Small intestine (tissue), 4 donors: ENCODE measurements around the gene OR1C1. TPM values are rescaled to one million over a fixed set of nuclear protein-coding genes. Genes with fewer than 3 reads are reported as not detected.

Experiments used
- polyA plus RNA-seq, 4 donors: library from polyadenylated mRNA; stranded (reverse) in 3 of 4; unstranded in 1 of 4; fragments of 200-250 nt in 3 of 4; fragments of 120-200 nt in 1 of 4; gene quantifications; one replicate each; pipeline versions ENCODE4 v1.2.1 to v1.2.3, GENCODE V29; 2013
- donor health status: healthy with polysubstance abuse.
- donor health status: Bipolar disorder and iron deficiency.
- donor health status: healthy.

Gene OR1C1
- polyA plus RNA-seq, 4 donors: not detected

Other genes starting within 250 kb of the OR1C1 start
- under 1 TPM in 2 of 4 donors, not detected in 2; 0.01 to 0.07 TPM for gene OR2C3, start 224.1 kb downstream of the OR1C1 start, polyA plus RNA-seq
- under 1 TPM in 3 of 4 donors, not detected in 1; 0.07 to 0.81 (median 0.18) TPM for gene GCSAML, start 211.4 kb downstream of the OR1C1 start, polyA plus RNA-seq
- not detected for gene OR2G2, start 172.2 kb downstream of the OR1C1 start, polyA plus RNA-seq
- not detected for gene OR2G3, start 155.0 kb downstream of the OR1C1 start, polyA plus RNA-seq
- gene OR13G1, start 80.8 kb downstream of the OR1C1 start, polyA plus RNA-seq: not detected
- gene OR6F1, start 43.9 kb downstream of the OR1C1 start, polyA plus RNA-seq: not detected
- not detected for gene OR14K1, start 21.9 kb downstream of the OR1C1 start, polyA plus RNA-seq
- gene OR14A2, start 12.4 kb downstream of the OR1C1 start, polyA plus RNA-seq: not detected
- not detected for gene OR14A16, start 63.6 kb upstream of the OR1C1 start, polyA plus RNA-seq
- gene OR11L1, start 81.3 kb upstream of the OR1C1 start, polyA plus RNA-seq: not detected
- gene TRIM58, start 96.6 kb upstream of the OR1C1 start, polyA plus RNA-seq: 1 to 10 TPM in 1 of 4 donors, under 1 TPM in 1, not detected in 2; 0.37 to 1.0 TPM
- under 1 TPM in 2 of 4 donors, not detected in 2; 0.09 to 0.76 TPM for gene OR2W3, start 135.0 kb upstream of the OR1C1 start, polyA plus RNA-seq
- gene OR2T8, start 159.7 kb upstream of the OR1C1 start, polyA plus RNA-seq: under 1 TPM in 1 of 4 donors, not detected in 3; 0.06 TPM
- gene OR2AJ1, start 164.3 kb upstream of the OR1C1 start, polyA plus RNA-seq: not detected
- gene OR2L8, start 188.3 kb upstream of the OR1C1 start, polyA plus RNA-seq: not detected
- gene OR2AK2, start 204.7 kb upstream of the OR1C1 start, polyA plus RNA-seq: not detected